PC-3 (cell line): Measurements from ENCODE around the gene MLLT3.

ENCODE experiments used
- CTCF ChIP-seq: fragments of 300-600 bp; sonication (generic); conservative IDR thresholded peaks from 2 replicates; pipeline ENCODE4 v1.5.1; 2017; ENCODE audit warnings: antibody characterized with exemption, low read depth, mild to moderate bottlenecking, low read length
- EZH2 ChIP-seq: fragments of 300-600 bp; sonication (generic); IDR thresholded peaks from one replicate; pipeline ENCODE4 v1.6.1; 2017; ENCODE audit warnings: antibody characterized with exemption, mild to moderate bottlenecking, low read length; ENCODE audit not compliant: unreplicated experiment
- EZH2phosphoT487 ChIP-seq: fragments of 300-600 bp; sonication (generic); IDR thresholded peaks from 2 replicates; pipeline ENCODE4 v1.6.1; 2018; ENCODE audit warnings: mild to moderate bottlenecking, antibody characterized with exemption, low read length, borderline replicate concordance

DNA sequence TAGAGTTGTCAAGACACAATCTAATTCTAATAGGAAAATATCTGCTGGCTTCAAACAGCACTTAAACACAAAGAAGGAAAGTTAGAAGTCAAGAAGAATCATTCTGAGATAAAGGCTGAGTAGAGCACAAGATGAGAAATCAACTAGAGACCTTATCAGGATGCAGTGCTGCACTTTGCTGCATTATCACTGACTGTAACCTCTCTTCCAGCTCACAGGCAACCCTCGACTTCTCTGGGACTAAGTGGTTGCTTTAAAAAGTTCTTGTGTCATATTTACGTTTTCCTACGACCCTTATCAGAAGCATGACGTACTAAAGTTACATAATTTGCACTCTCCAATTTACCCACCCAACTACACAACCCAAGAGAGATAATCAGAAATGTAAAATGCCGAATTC is 176.1 kb downstream of the MLLT3 start:
- TF ChIP-seq CTCF: no peak
- TF ChIP-seq EZH2: no peak
- TF ChIP-seq EZH2phosphoT487: no peak
